Keratinocyte (primary cell): Measurements from ENCODE around the gene PTMS. TPM values are rescaled to one million over a fixed set of nuclear protein-coding genes. Genes with fewer than 3 reads are reported as not detected.

Experiments used
- DNase-seq: peaks from one replicate; pipeline ENCODE4 v3.0.0-alpha.2; 2011; ENCODE audit warnings: low read depth, missing footprints, low spot score
- FAIRE-seq: peaks from 2 replicates; lab custom pipeline; 2011; peaks lifted over from hg19 to GRCh38; lab: Jason Lieb, UNC
- H2AFZ ChIP-seq: 2 replicates; pipeline ENCODE4 v1.6.0; 2012; ENCODE audit warnings: low read length, control low read depth, inconsistent platforms; ENCODE audit not compliant: control insufficient read depth
- H3K27ac ChIP-seq: 2 replicates; pipeline ENCODE4 v1.5.1; 2011; ENCODE audit warnings: low read length; ENCODE audit not compliant: control insufficient read depth, insufficient read depth
- H3K27me3 ChIP-seq: 3 replicates; pipeline ENCODE4 v1.6.0; 2011; ENCODE audit warnings: low read length; ENCODE audit not compliant: control insufficient read depth, insufficient read depth; ENCODE audit errors: extremely low read depth
- H3K36me3 ChIP-seq, 2 experiments: 2 replicates in 1 of 2; 3 replicates in 1 of 2; pipeline ENCODE4 v1.5.1; 2011; ENCODE audit warnings: low read length in 2 of 2, mild to moderate bottlenecking in 1 of 2; ENCODE audit not compliant: control insufficient read depth in 2 of 2, insufficient read depth in 2 of 2; ENCODE audit errors: extremely low read depth in 1 of 2
- H3K4me1 ChIP-seq: 3 replicates; pipeline ENCODE4 v1.5.1; 2011; ENCODE audit warnings: low read length; ENCODE audit not compliant: control insufficient read depth, insufficient read depth; ENCODE audit errors: extremely low read depth
- H3K4me2 ChIP-seq: 3 replicates; pipeline ENCODE4 v1.6.0; 2011; ENCODE audit warnings: low read depth, low read length; ENCODE audit not compliant: control insufficient read depth, insufficient read depth; ENCODE audit errors: extremely low read depth
- H3K4me3 ChIP-seq, 3 experiments: fragments of 200-600 bp in 1 of 3; sonication (generic) in 1 of 3; 2 replicates in 2 of 3; 3 replicates in 1 of 3; pipeline ENCODE4 v1.5.1; 2011 to 2016; ENCODE audit warnings: low read length in 3 of 3, mild to moderate bottlenecking in 3 of 3, control low read depth in 2 of 3, inconsistent platforms in 1 of 3, low read depth in 1 of 3, mixed read lengths in 1 of 3, mixed run types in 1 of 3, moderate library complexity in 1 of 3; ENCODE audit not compliant: control insufficient read depth in 2 of 3, insufficient read depth in 2 of 3; ENCODE audit errors: extremely low read depth in 1 of 3
- H3K79me2 ChIP-seq: 2 replicates; pipeline ENCODE4 v1.6.0; 2012; ENCODE audit warnings: low read length; ENCODE audit not compliant: control insufficient read depth, insufficient read depth
- H3K9ac ChIP-seq: 3 replicates; pipeline ENCODE4 v1.6.0; 2011; ENCODE audit warnings: low read length; ENCODE audit not compliant: control insufficient read depth, insufficient read depth; ENCODE audit errors: extremely low read depth
- H3K9me1 ChIP-seq: 3 replicates; pipeline ENCODE4 v1.6.0; 2011; ENCODE audit warnings: low read length; ENCODE audit not compliant: control insufficient read depth, insufficient read depth; ENCODE audit errors: extremely low read depth
- H3K9me3 ChIP-seq: 2 replicates; pipeline ENCODE4 v1.5.1; 2012; ENCODE audit warnings: low read depth, low read length; ENCODE audit not compliant: control insufficient read depth
- H4K20me1 ChIP-seq: 3 replicates; pipeline ENCODE4 v1.6.0; 2011; ENCODE audit warnings: low read length; ENCODE audit not compliant: control insufficient read depth, insufficient read depth; ENCODE audit errors: extremely low read depth
- EZH2 ChIP-seq: IDR thresholded peaks from one replicate; pipeline ENCODE4 v1.6.1; 2012; ENCODE audit warnings: inconsistent platforms, mild to moderate bottlenecking, low read length, moderate library complexity
- dilution Hi-C: fragments of 300-500 bp; cut with MboI; formaldehyde crosslinking; loops from one replicate; pipeline ENCODE4 v1.7.0; 2020; ENCODE audit warnings: low sequenced_read_pairs; ENCODE audit not compliant: extremely low pct_ligation_motif_present
- polyA plus RNA-seq, 5 experiments: library from polyadenylated mRNA; depleted of rRNA in 3 of 5; stranded (reverse) in 3 of 5; stranded (forward) in 1 of 5; unstranded in 1 of 5; fragments of >200 nt; gene quantifications; 1 replicate in 1 of 5; 2 replicates in 3 of 5; 3 replicates in 1 of 5; pipeline versions ENCODE4 v1.2.1 to v1.2.3, GENCODE V29; 2011 to 2012; ENCODE audit warnings: missing spikeins in 2 of 5, low read depth in 1 of 5, low replicate concordance in 1 of 5
- TF ChIP-seq, protein P1 (sequence below), 3 experiments: IDR thresholded peaks in 1 of 3; conservative IDR thresholded peaks in 1 of 3; optimal IDR thresholded peaks in 1 of 3; 2 replicates in 2 of 3; 3 replicates in 1 of 3; pipeline versions ENCODE3 to v1.5.1; 2011; ENCODE audit warnings: low read length in 3 of 3, mild to moderate bottlenecking in 3 of 3, moderate library complexity in 2 of 3, control low read depth in 1 of 3, inconsistent platforms in 1 of 3; ENCODE audit not compliant: insufficient read depth in 2 of 3; ENCODE audit errors: extremely low read depth in 1 of 3

The PTMS gene
- polyA plus RNA-seq, 1 donor (not counting 4 experiments of a cell fraction or from before 2014, with no cell fraction given), result 119 TPM

DNA sequence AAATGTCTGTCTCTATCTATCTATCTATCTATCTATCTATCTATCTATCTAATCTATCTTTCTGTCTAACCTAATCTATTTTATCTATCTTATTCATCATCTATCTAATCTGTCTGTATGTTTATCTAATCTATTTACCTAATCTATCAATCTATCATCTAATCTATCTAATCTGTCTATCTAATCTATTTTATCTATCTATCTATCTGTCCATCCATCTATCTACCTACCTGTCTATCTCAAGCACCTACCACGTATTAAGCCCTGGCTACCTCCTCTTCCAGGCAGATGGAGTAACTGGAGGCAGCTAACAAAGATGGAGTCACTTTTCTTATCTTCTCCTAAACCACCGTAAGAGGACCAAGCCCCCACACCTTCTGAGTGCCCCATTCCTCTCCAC lies 28.9 kb downstream of the PTMS start:
- Histone ChIP-seq H3K4me3 (no peak overlapping the region), H4K20me1 (no peaks in the 10 kb centered on the region), H3K4me2 (no peak overlapping the region), H3K27me3 (peaks cover 31% of the 10 kb centered on the region), H3K9me3 (no peaks in the 10 kb centered on the region), H3K36me3 (no peaks in the 10 kb centered on the region), H3K9ac (no peak overlapping the region), H3K9me1 (no peaks in the 10 kb centered on the region), H3K27ac (no peak overlapping the region), H2AFZ (no peak overlapping the region), H3K79me2 (no peaks in the 10 kb centered on the region), H3K4me1 (no peaks in the 10 kb centered on the region)
- DNase-seq (no peak), FAIRE-seq (no peak)
- dilution Hi-C loops, result no loop called here
- TF ChIP-seq, protein P1, sequence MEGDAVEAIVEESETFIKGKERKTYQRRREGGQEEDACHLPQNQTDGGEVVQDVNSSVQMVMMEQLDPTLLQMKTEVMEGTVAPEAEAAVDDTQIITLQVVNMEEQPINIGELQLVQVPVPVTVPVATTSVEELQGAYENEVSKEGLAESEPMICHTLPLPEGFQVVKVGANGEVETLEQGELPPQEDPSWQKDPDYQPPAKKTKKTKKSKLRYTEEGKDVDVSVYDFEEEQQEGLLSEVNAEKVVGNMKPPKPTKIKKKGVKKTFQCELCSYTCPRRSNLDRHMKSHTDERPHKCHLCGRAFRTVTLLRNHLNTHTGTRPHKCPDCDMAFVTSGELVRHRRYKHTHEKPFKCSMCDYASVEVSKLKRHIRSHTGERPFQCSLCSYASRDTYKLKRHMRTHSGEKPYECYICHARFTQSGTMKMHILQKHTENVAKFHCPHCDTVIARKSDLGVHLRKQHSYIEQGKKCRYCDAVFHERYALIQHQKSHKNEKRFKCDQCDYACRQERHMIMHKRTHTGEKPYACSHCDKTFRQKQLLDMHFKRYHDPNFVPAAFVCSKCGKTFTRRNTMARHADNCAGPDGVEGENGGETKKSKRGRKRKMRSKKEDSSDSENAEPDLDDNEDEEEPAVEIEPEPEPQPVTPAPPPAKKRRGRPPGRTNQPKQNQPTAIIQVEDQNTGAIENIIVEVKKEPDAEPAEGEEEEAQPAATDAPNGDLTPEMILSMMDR (optimal IDR thresholded peaks at IDR 0.05 in 1 of 3, IDR thresholded peaks at IDR 0.05 in 1 of 3, conservative IDR thresholded peaks at IDR 0.05 in 1 of 3; ENCODE audit: extremely low read depth in 1 of 3, insufficient read depth in 2 of 3, low read length in 3 of 3), result no peak
- no peak for TF ChIP-seq EZH2

DNA sequence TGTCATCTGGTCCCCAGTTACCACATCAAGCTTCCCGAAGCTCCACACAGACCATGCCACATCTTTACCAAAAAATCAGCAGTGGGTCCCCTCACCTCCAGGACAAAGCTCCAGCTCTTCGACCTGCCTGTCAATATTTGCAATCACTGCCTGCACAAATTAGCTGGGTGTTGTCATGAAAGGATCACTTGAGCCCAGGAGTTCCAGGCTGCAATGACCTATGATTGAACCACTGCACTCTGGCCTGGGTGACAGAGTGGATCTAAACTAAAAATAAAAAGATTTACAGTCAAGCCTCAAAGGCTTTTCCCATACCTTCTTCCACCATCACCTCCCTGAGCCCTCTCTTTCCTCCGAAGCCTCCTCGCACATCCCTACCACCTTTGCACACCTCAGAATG lies 30.4 kb downstream of the PTMS start:
- Histone ChIP-seq H3K4me2 (no peak overlapping the region), H4K20me1 (no peaks in the 10 kb centered on the region), H3K9me1 (no peaks in the 10 kb centered on the region), H3K79me2 (no peaks in the 10 kb centered on the region), H3K4me1 (no peaks in the 10 kb centered on the region), H3K9me3 (no peaks in the 10 kb centered on the region), H3K9ac (no peak overlapping the region), H2AFZ (no peak overlapping the region), H3K27ac (no peak overlapping the region), H3K36me3 (no peaks in the 10 kb centered on the region), H3K4me3 (no peak overlapping the region), H3K27me3 (peaks cover 31% of the 10 kb centered on the region)
- dilution Hi-C loops, result no loop called here
- FAIRE-seq (no peak), DNase-seq (no peak)
- TF ChIP-seq, protein P1 (optimal IDR thresholded peaks at IDR 0.05 in 1 of 3, IDR thresholded peaks at IDR 0.05 in 1 of 3, conservative IDR thresholded peaks at IDR 0.05 in 1 of 3; ENCODE audit: extremely low read depth in 1 of 3, insufficient read depth in 2 of 3, low read length in 3 of 3), result no peak
- TF ChIP-seq EZH2, result no peak
